ENCODE measurements around the gene LRRC41. TPM values are rescaled to one million over a fixed set of nuclear protein-coding genes. Genes with fewer than 3 reads are reported as not detected.
"Not testable (repeated sequence)": the region's sequence is repeated elsewhere in the genome, so short reads cannot be mapped to it uniquely, and the experiment has no call there.

Gene LRRC41
- total RNA-seq, 1 donor from 2014 or later, result 50.8 TPM

DNA sequence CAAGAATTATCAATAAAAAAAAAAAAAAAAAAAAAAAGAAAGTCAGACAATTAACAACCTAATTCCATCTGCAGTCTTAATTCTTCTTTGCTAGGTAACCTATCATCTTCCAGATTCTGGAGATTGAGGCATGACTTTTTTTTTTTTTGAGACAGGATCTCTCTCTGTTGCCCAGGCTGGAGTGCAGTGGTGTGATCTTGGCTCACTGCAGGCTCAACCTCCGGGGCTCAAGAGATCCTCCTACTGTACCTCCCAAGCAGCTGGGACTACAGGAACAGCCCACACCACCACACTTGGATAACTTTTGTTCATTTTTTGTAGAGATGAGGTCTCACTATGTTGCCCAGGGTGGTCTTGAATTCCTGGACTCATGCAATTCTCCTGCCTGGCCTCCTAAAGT, 60.5 kb downstream of the LRRC41 start:
- DNase-seq, result no peak

DNA sequence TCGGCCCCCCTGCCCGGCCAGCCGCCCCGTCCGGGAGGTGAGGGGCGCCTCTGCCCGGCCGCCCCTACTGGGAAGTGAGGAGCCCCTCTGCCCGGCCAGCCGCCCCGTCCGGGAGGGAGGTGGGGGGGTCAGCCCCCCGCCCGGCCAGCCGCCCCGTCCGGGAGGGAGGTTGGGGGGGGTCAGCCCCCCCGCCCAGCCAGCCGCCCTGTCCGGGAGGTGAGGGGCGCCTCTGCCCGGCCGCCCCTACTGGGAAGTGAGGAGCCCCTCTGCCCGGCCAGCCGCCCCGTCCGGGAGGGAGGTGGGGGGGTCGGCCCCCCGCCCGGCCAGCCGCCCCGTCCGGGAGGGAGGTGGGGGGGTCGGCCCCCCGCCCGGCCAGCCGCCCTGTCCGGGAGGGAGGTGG, 61.7 kb downstream of the LRRC41 start:
- not testable (repeated sequence) for DNase-seq

DNA sequence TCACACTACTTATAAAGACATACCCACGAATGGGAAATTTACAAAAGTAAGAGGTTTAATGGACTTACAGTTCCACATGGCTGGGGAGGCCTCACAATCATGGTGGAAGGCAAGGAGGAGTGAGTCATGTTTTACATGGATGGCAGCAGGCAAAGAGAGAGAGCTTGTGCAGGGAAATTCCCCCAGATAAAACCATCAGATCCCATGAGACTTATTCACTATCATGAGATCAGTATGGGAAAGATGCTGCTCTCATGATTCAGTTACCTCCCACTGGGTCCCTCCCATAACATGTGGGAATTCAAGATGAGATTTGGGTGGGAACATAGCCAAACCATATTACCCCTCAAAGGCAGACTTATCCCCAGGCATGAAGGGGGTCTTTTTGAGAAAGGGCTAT, 64.6 kb downstream of the LRRC41 start:
- not testable (repeated sequence) for DNase-seq

DNA sequence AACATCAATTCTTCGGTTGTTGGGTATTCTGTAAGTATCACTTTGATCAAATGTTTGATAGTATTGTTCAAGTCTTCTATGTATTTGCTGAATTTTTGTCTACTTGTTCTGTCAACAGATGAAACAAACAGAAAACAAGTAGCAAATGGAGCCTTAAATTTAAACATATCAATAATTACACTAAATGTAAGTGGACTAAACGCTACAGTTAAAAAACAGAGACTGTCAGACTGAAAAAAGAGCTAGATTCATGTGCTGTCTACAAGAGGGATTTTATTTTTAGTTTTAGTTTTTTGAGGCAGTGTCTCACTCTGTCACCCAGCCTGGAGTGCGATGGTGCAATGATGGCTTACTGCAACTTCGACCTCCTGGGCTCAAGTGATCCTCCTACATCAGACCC, 66.5 kb downstream of the LRRC41 start:
- DNase-seq, result no peak

DNA sequence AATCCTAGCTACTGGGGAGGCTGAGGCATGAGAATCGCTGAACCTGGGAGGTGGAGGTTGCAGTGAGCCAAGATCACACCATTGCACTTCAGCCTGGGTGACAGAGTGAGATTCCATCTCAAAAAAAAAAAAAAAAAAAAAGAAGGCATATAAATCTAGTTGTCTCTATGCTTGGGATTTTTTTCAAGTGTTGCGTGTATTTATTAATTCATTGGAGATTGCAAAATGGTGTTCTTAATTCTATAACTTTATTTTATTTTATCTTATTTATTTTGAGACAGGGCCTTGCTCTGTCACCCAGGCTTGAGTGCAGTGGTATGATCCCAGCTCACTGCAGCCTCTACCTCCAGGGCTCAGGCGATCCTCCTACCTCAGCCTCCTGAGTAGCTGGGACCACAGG, 72.2 kb downstream of the LRRC41 start:
- not testable (repeated sequence) for DNase-seq

Other genes with a start within 250 kb of the LRRC41 start
- gene PIK3R3, start 171.0 kb downstream of the LRRC41 start, total RNA-seq, result 25.3 TPM
- 0.31 TPM for gene TSPAN1, start 128.5 kb downstream of the LRRC41 start, total RNA-seq
- gene P3R3URF, start 127.1 kb downstream of the LRRC41 start, total RNA-seq, result not detected
- gene POMGNT1, start 105.2 kb downstream of the LRRC41 start, total RNA-seq, result 33.4 TPM
- gene LURAP1, start 100.3 kb downstream of the LRRC41 start, total RNA-seq, result 5.5 TPM
- gene RAD54L, start 55.9 kb downstream of the LRRC41 start, total RNA-seq, result 1.1 TPM
- gene UQCRH, start 82 bp upstream of the LRRC41 start, total RNA-seq, result 219 TPM
- gene NSUN4, start 37.2 kb upstream of the LRRC41 start, total RNA-seq, result 7.2 TPM
- 22.5 TPM for gene FAAH, start 90.7 kb upstream of the LRRC41 start, total RNA-seq
- gene DMBX1, start 186.2 kb upstream of the LRRC41 start, total RNA-seq, result not detected
- gene KNCN, start 248.0 kb upstream of the LRRC41 start, total RNA-seq, result not detected